Endothelial cell of umbilical vein (primary cell): ENCODE results near the gene PHOSPHO1.
A peak's percentile ranks its signal among the peaks of the same experiment; 100 is the strongest.

ENCODE experiments used
- EZH2 ChIP-seq: IDR thresholded peaks from 2 replicates; pipeline ENCODE4 v1.6.1; 2012; ENCODE audit warnings: borderline replicate concordance, low read depth, mild to moderate bottlenecking, moderate library complexity, low read length, inconsistent platforms; ENCODE audit not compliant: severe bottlenecking
- FOS ChIP-seq: IDR thresholded peaks from 2 replicates; pipeline ENCODE4 v1.6.1; 2011; ENCODE audit warnings: mild to moderate bottlenecking, low read length, moderate library complexity, borderline replicate concordance; ENCODE audit not compliant: insufficient read depth
- JUN ChIP-seq: IDR thresholded peaks from 2 replicates; pipeline ENCODE4 v1.6.1; 2011; ENCODE audit warnings: borderline replicate concordance, low read depth; ENCODE audit not compliant: insufficient read length, insufficient read depth
- MAX ChIP-seq: IDR thresholded peaks from 2 replicates; pipeline ENCODE4 v1.6.1; 2011; ENCODE audit not compliant: insufficient read depth, insufficient read length
- POLR2A ChIP-seq: IDR thresholded peaks from 2 replicates; pipeline ENCODE4 v1.6.1; 2012; ENCODE audit warnings: low read depth, mild to moderate bottlenecking, control low read depth, low read length
- POLR2AphosphoS5 ChIP-seq: IDR thresholded peaks from 2 replicates; pipeline ENCODE4 v1.6.1; 2012; ENCODE audit warnings: low read depth, mild to moderate bottlenecking, control low read depth, low read length, moderate library complexity; ENCODE audit not compliant: insufficient read depth
- TF ChIP-seq, protein P1 (sequence below), 2 donors: IDR thresholded peaks; 1 replicate in 1 of 2; 2 replicates in 1 of 2; pipeline ENCODE4 v1.5.1; 2011; ENCODE audit warnings: low read length in 2 of 2, mild to moderate bottlenecking in 2 of 2, moderate library complexity in 2 of 2, control low read depth in 1 of 2, inconsistent platforms in 1 of 2, low read depth in 1 of 2; ENCODE audit not compliant: insufficient read depth in 1 of 2; ENCODE audit errors: extremely low read depth in 1 of 2

- TF ChIP-seq, protein P1, sequence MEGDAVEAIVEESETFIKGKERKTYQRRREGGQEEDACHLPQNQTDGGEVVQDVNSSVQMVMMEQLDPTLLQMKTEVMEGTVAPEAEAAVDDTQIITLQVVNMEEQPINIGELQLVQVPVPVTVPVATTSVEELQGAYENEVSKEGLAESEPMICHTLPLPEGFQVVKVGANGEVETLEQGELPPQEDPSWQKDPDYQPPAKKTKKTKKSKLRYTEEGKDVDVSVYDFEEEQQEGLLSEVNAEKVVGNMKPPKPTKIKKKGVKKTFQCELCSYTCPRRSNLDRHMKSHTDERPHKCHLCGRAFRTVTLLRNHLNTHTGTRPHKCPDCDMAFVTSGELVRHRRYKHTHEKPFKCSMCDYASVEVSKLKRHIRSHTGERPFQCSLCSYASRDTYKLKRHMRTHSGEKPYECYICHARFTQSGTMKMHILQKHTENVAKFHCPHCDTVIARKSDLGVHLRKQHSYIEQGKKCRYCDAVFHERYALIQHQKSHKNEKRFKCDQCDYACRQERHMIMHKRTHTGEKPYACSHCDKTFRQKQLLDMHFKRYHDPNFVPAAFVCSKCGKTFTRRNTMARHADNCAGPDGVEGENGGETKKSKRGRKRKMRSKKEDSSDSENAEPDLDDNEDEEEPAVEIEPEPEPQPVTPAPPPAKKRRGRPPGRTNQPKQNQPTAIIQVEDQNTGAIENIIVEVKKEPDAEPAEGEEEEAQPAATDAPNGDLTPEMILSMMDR (IDR thresholded peaks at IDR 0.05; ENCODE audit: extremely low read depth in 1 of 2, insufficient read depth in 1 of 2, low read depth in 1 of 2, low read length in 2 of 2), result no peak
- TF ChIP-seq FOS, result peak; percentile 9
- TF ChIP-seq POLR2AphosphoS5, result no peak
- no peak for TF ChIP-seq MAX
- TF ChIP-seq POLR2A, result no peak
- TF ChIP-seq EZH2, result no peak
- TF ChIP-seq JUN, result no peak
Measured at GRCh38 chr17:49258394-49258793, 27.8 kb upstream of the PHOSPHO1 start.
